ENCODE results near the gene P2RX3.
"Not testable (repeated sequence)": the region's sequence is repeated elsewhere in the genome, so short reads cannot be mapped to it uniquely, and the experiment has no call there.

Gene P2RX3

GRCh38 chr11:57403003-57403801 lies 65.0 kb downstream of the P2RX3 start:
- DNase-seq: not testable (repeated sequence)

GRCh38 chr11:57403802-57404147 lies 65.6 kb downstream of the P2RX3 start:
- no peak for DNase-seq

- peak; percentile 1 for DNase-seq
These were observed 67.2 kb downstream of the P2RX3 start for GRCh38 chr11:57405271-57405860.

DNA sequence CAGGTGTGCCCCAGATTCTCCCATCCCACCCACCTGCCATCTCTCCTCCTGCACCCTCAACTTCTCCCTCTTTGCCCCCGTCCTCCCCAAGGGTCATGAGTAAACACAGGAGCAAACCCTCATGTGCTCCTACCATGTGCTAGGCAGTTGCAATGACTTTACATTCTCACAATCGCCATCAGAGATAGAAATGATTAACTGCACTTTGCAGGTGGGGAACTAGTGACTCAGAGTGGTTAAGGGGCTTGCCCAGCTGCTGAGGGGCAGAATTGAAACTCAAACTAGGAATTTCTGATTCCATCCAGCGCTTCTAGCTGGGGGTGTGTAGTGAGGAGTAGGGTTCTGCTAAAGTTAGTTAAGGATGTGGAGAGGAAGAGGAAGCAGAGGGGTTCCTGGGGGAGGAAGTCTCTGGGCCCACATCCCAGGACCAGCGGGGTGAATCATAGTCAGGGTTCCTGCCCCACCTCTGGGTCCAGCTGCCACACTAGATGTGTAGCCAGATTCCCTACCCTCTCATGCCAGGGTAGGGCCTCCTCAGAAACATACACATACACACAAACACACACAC lies 68.3 kb downstream of the P2RX3 start:
- DNase-seq: no peak

DNA sequence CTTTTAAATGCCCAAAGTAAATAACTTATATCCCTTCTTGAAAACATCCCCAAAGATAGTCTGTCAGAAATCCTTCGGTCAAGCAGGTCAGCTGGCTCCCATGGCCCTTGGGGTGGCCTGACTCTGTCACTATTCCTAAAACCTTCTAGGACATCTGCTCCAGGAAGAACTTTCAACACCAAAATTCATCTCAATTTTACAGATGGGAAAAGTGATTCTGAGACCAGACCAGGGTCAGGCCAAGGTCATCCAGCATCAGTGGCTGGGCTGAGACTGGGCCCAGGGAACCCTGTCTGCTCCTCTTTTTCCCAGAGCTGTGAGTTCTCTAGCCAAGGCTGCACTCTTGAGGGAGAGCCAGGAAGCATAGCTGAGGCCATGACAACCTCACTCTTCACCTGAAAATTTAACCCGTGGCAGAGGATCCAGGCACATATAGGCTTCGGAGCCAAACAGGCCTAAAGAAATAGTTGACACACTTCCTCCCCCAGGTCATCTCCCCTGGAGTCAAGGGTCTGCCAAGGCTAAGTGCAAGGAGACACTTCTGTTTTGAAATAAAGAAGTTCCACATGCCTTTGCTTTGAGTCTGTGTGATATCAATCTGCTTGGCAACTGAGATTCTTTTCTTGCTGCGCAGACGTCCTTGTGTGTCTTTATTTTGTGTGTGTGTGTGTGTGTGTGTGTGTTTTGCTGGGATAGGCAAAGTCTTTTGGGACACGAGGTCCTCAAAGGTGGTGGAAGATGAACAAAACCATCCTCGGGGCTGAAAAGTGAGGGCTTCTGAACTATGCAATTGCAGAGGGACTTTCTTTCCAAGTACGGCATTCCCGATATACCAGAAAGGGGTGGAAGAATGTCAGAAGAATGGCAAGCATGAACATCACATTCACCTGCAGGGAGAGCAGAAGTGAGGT lies 69.1 kb downstream of the P2RX3 start:
- DNase-seq: no peak

- no peak for DNase-seq
These were observed 69.9 kb downstream of the P2RX3 start for GRCh38 chr11:57407941-57408475.

DNA sequence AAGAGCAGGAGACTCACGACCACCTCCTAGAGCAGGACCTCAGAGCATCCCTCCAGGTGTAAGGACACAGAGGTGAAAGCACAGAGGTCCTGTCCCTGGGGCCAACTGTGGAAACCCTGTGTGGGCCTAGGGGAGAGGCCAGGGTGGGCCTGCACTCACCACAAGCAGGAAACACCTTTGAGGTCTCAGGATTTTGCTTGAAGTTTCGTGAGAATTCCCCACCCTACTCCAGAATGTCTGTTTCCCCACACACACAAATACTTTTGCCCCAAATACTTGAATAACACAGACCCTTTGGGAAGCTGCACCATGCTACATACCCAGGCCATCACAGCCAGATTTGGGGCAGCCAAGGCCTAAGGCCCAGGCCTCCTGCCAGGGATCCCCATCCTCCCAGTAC lies 70.6 kb downstream of the P2RX3 start:
- DNase-seq: no peak

GRCh38 chr11:57409321-57410100 lies 71.4 kb downstream of the P2RX3 start:
- DNase-seq: no peak

- no peak for DNase-seq
These were observed 72.1 kb downstream of the P2RX3 start for GRCh38 chr11:57410287-57410686.

GRCh38 chr11:57413681-57414080 lies 75.5 kb downstream of the P2RX3 start:
- no peak for DNase-seq

DNA sequence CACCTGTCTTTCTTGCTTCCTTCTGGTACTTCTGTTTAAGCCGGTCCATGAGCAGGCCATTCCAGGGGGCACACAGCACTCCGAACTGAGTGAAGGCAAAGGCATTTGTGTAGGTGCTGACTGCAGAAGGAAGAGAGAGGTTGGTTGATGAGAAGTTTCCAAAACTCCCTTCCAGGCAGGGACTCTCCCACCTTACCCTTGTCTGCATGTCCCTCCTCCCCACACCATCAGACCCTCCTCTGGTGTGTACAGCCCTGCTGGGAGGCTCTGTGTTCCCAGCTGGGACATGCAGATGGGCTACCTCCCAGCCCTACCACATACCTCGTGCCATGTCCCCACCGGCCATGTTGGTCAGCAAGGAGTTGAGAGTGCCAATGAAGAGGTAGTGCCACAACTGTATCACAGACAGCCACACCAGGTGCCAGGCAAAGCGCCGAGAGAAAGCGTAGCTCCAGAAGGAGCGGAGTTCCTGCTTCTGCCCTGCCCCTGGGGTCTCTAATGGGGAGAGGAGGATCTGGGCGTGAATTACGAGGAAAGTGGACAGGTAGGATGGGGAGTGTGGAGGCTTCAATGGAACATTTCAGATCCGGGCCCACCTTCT lies 76.6 kb downstream of the P2RX3 start:
- DNase-seq: no peak

DNA sequence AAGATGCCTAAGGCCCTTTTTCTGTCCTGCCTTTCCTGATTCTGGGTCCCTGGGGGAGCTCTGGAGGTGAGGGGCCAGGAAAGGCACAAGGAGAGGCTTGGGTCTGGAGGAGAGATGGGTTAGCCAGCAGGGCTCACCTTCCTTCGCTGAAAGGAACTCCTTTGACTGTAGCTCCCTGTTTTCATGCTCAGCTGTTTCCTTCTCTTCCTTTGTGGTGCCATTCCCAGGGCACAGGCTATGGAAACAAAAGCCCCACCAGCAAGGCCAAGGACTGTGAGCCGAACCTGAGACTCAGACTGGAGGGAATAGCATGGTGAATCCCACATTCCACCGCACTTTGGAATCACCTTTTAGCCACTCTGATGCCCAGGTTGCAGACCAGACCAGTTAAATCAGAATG lies 78.3 kb downstream of the P2RX3 start:
- DNase-seq: no peak

GRCh38 chr11:57417056-57417455 lies 78.9 kb downstream of the P2RX3 start:
- no peak for DNase-seq

GRCh38 chr11:57418131-57418530 lies 80.0 kb downstream of the P2RX3 start:
- DNase-seq: no peak

DNA sequence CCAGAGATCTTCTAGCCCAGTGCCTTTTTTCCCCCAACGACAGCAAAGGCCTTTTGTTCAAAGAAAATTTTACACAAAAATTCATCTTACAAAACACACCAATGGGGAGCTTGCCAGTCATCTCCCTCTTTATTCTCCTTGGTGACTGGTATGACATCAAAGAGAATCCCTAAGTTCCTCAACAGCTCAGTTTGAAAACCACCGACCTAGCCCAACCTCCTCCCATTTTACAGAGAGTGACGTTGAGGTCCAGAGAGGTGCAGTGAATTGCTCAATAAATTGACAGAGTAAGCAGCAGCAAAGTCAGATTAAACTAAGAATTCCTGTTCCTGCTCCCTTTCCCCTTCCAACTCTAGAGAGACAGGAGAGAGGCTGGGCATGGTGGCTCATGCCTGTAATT lies 81.0 kb downstream of the P2RX3 start:
- DNase-seq: no peak

DNA sequence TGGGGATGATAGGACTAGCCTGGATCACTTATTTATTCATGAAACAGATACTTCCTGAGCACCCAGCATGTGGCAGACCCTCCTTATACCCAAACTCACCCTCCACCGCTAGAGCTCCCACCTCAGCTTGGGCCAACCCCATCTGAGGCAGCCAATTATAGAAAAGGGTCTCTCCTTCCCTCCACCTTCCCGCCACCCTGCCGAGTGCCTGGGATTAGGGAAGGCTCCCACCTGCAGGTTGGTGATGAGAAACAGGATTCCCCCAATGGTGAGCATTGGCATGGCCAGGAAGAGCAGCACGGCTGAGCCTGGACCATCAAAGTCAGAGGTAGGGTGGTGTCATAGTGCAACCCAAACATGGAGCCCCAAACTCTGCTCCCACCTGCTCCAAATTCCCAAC lies 82.9 kb downstream of the P2RX3 start:
- DNase-seq: no peak

DNA sequence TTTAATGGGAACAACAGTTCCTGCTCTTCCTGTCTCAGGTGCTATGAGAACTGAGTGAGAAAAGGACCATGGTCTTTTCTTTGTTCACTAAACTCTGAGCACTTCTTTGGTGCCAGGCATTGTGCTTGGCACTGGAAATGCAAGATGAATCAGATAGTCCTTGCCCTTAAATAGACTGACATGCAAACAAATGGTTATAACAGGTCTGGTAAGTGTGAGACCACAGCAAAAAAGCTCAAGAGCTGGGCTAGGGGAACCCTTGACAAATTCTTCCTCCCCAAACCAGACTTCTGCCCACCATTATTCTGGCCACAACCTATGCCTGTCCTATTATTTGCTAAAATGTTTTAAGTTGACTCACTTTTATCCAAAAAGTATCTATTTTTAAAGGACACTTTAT lies 83.7 kb downstream of the P2RX3 start:
- DNase-seq: no peak
